Ishikawa (cell line): ENCODE data around the gene NCOA4.

Experiments
- CEBPB ChIP-seq: IDR thresholded peaks from 2 replicates; pipeline ENCODE4 v1.6.1; 2012
- CREB1 ChIP-seq: IDR thresholded peaks from 2 replicates; pipeline ENCODE4 v1.6.1; 2012; ENCODE audit warnings: low read depth
- EGR1 ChIP-seq: IDR thresholded peaks from 2 replicates; pipeline ENCODE4 v1.6.1; 2012
- EP300 ChIP-seq: IDR thresholded peaks from 2 replicates; pipeline ENCODE4 v1.6.1; 2012; ENCODE audit warnings: borderline replicate concordance
- RAD21 ChIP-seq: IDR thresholded peaks from 2 replicates; pipeline ENCODE4 v1.6.1; 2012; ENCODE audit warnings: low read depth
- REST ChIP-seq: IDR thresholded peaks from 2 replicates; pipeline ENCODE4 v1.6.1; 2012; ENCODE audit warnings: low read depth, mild to moderate bottlenecking
- TAF1 ChIP-seq: IDR thresholded peaks from 2 replicates; pipeline ENCODE4 v1.6.1; 2012; ENCODE audit warnings: low read depth, mild to moderate bottlenecking
- TCF12 ChIP-seq: IDR thresholded peaks from 2 replicates; pipeline ENCODE4 v1.6.1; 2012; ENCODE audit warnings: low read depth
- TEAD4 ChIP-seq: IDR thresholded peaks from 2 replicates; pipeline ENCODE4 v1.6.1; 2012
- USF1 ChIP-seq: IDR thresholded peaks from 2 replicates; pipeline ENCODE4 v1.6.1; 2012
- YY1 ChIP-seq: IDR thresholded peaks from 2 replicates; pipeline ENCODE4 v1.6.1; 2012; ENCODE audit warnings: low read depth
- TF ChIP-seq, protein P1 (sequence below): IDR thresholded peaks from 2 replicates; pipeline ENCODE4 v1.6.1; 2012

DNA sequence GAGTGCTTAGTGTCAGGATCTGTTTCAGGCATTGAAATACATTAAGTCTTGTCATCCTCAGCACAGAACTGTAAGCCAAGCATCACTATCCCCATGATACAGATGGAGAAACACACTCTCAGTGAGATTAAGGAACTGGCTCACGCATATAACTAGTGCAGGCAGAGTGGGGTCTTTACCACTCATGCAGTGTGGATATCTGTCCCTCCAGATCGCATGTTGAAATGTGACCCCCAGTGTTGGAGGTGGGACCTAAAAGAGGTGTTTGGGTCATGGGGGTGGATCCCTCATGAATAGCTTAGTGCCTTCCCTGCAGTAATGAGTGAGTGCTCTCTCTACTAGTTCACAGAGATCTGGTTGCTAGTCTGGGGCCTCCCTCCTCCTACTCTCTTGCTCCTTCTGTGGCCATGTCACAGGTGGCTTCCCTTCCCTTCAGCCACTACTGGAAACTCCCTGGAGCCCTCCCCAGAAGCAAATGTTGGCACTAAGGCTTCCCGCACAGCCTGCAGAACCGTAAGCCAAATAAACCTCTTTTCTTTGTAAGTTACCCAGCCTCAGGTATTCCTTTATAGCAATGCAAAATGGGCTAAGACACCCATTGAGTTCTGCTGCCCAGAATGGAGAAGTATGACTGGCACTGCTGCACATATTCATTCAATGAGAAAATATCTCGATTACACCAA is 47.4 kb upstream of the NCOA4 start:
- no peak for TF ChIP-seq REST
- TF ChIP-seq CEBPB, result no peak
- TF ChIP-seq, protein P1, sequence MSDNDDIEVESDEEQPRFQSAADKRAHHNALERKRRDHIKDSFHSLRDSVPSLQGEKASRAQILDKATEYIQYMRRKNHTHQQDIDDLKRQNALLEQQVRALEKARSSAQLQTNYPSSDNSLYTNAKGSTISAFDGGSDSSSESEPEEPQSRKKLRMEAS, result no peak
- no peak for TF ChIP-seq TEAD4
- TF ChIP-seq RAD21, result no peak
- TF ChIP-seq YY1, result no peak
- TF ChIP-seq USF1, result no peak
- TF ChIP-seq EP300, result no peak
- TF ChIP-seq EGR1, result no peak
- TF ChIP-seq TAF1, result no peak
- no peak for TF ChIP-seq CREB1
- TF ChIP-seq TCF12, result no peak
